ENCODE results near the gene CSMD2. TPM values are rescaled to one million over a fixed set of nuclear protein-coding genes. Genes with fewer than 3 reads are reported as not detected.

The CSMD2 gene
- total RNA-seq, 1 donor from 2014 or later: 1.8 TPM

DNA sequence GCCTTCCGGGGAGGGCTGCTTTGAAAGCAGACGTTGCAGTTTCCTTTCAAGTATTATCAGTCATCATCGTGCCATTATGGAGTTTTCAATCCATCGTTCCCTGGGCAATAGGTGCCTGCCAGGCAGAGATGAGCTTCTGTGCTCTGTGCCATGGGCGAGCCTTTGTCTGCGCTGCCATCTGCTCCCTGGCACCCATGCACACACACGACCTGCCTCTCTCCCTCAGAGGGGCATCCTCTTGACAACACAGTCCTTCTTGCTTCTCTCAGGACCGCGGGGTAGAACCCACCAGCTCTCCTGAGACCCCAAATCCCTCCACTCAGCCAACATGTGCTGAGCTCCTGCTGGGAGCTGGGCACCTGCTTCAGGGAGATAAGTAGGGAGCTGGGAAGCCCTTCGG is 151.9 kb downstream of the CSMD2 start:
- peak; percentile 37 for DNase-seq (ENCODE audit: extremely low spot score, unreplicated experiment)
- Mint-ChIP-seq H3K9me3 (no peaks in the 10 kb centered on the region), H3K4me3 (no peak overlapping the region), H3K27me3 (peaks cover 13% of the 10 kb centered on the region), H3K36me3 (no peaks in the 10 kb centered on the region), H3K4me1 (ENCODE audit: unreplicated experiment) (no peaks in the 10 kb centered on the region), H3K27ac (no peak overlapping the region)
- TF ChIP-seq, protein P1, sequence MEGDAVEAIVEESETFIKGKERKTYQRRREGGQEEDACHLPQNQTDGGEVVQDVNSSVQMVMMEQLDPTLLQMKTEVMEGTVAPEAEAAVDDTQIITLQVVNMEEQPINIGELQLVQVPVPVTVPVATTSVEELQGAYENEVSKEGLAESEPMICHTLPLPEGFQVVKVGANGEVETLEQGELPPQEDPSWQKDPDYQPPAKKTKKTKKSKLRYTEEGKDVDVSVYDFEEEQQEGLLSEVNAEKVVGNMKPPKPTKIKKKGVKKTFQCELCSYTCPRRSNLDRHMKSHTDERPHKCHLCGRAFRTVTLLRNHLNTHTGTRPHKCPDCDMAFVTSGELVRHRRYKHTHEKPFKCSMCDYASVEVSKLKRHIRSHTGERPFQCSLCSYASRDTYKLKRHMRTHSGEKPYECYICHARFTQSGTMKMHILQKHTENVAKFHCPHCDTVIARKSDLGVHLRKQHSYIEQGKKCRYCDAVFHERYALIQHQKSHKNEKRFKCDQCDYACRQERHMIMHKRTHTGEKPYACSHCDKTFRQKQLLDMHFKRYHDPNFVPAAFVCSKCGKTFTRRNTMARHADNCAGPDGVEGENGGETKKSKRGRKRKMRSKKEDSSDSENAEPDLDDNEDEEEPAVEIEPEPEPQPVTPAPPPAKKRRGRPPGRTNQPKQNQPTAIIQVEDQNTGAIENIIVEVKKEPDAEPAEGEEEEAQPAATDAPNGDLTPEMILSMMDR (conservative IDR thresholded peaks at IDR 0.05): no peak

DNA sequence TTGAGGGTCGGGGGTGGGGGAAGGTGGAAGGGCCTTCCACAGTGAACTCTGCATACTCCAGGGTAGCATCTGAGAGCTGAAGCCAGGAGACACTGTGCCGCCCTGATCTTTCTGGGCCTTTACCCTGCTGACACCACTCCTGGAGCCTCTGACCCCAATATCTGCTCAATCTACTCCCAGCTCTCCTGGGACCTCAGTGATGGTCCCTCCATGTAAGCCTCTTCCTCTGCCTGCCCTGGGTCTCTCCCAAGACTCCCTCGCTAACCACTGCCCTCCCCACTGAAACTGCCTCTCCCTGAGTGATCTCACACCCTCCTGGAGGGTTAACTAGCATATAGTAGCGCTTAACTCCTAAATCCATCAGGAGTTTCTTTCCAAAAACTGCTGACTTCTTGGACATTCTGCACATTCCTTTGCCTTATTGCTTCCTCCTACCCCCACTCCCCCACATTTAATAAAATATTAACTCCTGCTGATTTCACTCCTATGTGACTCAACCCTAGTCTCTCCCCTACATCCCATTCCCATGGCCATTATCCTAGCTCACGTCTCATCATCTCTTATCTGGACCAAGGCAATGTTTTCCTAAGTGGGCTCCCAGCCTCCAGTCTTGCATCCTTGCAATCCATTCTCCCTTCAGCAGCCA is 155.6 kb downstream of the CSMD2 start:
- Mint-ChIP-seq H3K27ac (no peak overlapping the region), H3K36me3 (no peaks in the 10 kb centered on the region), H3K4me1 (ENCODE audit: unreplicated experiment) (no peaks in the 10 kb centered on the region), H3K4me3 (no peak overlapping the region), H3K27me3 (peaks cover 13% of the 10 kb centered on the region), H3K9me3 (no peaks in the 10 kb centered on the region)
- DNase-seq (ENCODE audit: extremely low spot score, unreplicated experiment): no peak
- TF ChIP-seq, protein P1 (conservative IDR thresholded peaks at IDR 0.05): no peak

DNA sequence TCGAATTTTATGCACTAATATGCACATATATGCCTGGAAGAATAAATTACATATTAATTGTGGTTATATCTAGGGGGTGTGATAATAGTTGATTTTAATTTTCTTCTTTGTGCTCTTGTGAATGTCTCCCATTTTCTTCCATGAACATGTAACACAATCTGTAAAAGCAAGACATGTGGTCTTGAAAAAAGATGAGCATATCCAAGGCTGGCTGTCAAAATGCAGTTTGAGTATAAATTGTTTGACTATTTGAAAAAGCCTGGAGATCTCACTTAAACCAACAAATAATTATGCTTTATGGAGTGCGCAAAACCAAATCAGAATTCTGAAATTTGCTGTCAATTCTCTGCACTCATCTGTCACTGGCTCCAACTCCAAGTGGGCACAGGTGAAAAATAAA is 157.3 kb downstream of the CSMD2 start:
- no peaks in the 10 kb centered on the region for H3K36me3 Mint-ChIP-seq
- TF ChIP-seq, protein P1 (conservative IDR thresholded peaks at IDR 0.05): no peak
- DNase-seq (ENCODE audit: extremely low spot score, unreplicated experiment): no peak
- H3K4me3 Mint-ChIP-seq: no peak overlapping the region
- H3K4me1 Mint-ChIP-seq (ENCODE audit: unreplicated experiment): no peaks in the 10 kb centered on the region
- no peak overlapping the region for H3K27ac Mint-ChIP-seq
- no peaks in the 10 kb centered on the region for H3K9me3 Mint-ChIP-seq
- peaks cover 4% of the 10 kb centered on the region for H3K27me3 Mint-ChIP-seq

DNA sequence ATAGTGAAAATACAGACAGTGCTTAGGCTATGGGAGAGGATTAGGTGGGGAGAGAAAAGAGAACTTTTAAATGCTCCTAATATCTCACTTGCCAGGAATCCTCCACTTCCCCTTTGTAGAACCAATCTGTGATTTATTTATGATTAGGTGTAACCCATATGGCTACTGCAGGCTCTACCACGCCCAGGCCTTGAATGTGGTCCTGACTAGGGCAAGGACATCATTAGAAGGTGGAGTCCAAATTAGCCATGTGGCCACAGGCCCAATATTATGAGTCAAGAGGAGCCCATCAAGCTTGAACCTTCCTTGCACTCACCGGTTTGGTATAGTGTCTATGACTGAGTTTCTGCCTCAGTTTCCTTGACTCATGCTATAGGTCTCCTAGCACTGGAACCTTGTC is 159.7 kb downstream of the CSMD2 start:
- no peak for DNase-seq (ENCODE audit: extremely low spot score, unreplicated experiment)
- H3K27ac Mint-ChIP-seq: no peak overlapping the region
- no peaks in the 10 kb centered on the region for H3K9me3 Mint-ChIP-seq
- no peaks in the 10 kb centered on the region for H3K4me1 Mint-ChIP-seq (ENCODE audit: unreplicated experiment)
- peaks cover 13% of the 10 kb centered on the region for H3K27me3 Mint-ChIP-seq
- H3K36me3 Mint-ChIP-seq: no peaks in the 10 kb centered on the region
- TF ChIP-seq, protein P1 (conservative IDR thresholded peaks at IDR 0.05): no peak
- no peak overlapping the region for H3K4me3 Mint-ChIP-seq

DNA sequence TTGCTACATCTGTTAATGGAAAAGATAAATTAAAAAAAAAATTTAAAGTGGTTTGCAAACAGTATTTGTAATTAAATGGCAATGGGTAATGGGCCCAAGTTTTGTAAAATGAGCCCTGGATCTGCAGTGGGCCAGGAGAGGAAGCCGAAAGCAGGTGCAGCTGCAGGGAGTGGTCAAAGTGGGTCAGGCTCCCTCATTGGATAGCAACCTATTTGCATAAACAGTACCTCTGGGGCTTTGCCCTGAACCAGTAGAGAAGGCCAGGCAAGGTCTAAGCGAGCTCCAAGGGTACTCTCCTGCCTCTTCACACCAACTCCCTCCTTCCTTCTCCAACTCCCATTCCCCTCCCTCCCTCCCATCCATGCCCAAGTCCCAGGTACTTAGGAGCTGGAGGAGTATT is 162.2 kb downstream of the CSMD2 start:
- H3K9me3 Mint-ChIP-seq: no peaks in the 10 kb centered on the region
- no peaks in the 10 kb centered on the region for H3K4me1 Mint-ChIP-seq (ENCODE audit: unreplicated experiment)
- no peaks in the 10 kb centered on the region for H3K36me3 Mint-ChIP-seq
- no peak overlapping the region for H3K27ac Mint-ChIP-seq
- TF ChIP-seq, protein P1 (conservative IDR thresholded peaks at IDR 0.05): no peak
- DNase-seq (ENCODE audit: extremely low spot score, unreplicated experiment): no peak
- H3K4me3 Mint-ChIP-seq: no peak overlapping the region
- peaks cover 25% of the 10 kb centered on the region for H3K27me3 Mint-ChIP-seq

Data from type B pancreatic cell (in vitro differentiated cells).